Measurements from ENCODE around the gene MAN2A2. TPM values are rescaled to one million over a fixed set of nuclear protein-coding genes. Genes with fewer than 3 reads are reported as not detected.
A peak's percentile ranks its signal among the peaks of the same experiment; 100 is the strongest.

Gene MAN2A2
- total and polyA plus RNA-seq, 9 of the 15 experiments (the other 6 are each of a cell fraction or from before 2014, with no cell fraction given), result 7.3 to 151 (median 43.4) TPM

GRCh38 chr15:90934256-90934948 is 31.3 kb downstream of the MAN2A2 start:
- intact Hi-C loops (cut with micrococcal nuclease), result loop anchor here (1.0 to 10.0 kb wide), 7 partner anchors 98 to 640 kb away; no protein-coding TSS in a partner anchor
- H3K9me1 ChIP-seq (ENCODE audit: control insufficient read depth, insufficient read depth, low read length), result no peaks in the 10 kb centered on the region
- H3K4me2 ChIP-seq (ENCODE audit: insufficient read depth, low read length), result peak overlapping the region; percentile 93
- H4K20me1 ChIP-seq (replicated peaks; ENCODE audit: control insufficient read depth, insufficient read depth, low read length), result no peaks in the 10 kb centered on the region
- H3K9ac ChIP-seq (ENCODE audit: insufficient read depth in 1 of 2, low read depth in 2 of 2, low read length in 2 of 2), result peak overlapping the region; percentile 77 to 95; a peak in 3 of 4 replicates
- no peaks in the 10 kb centered on the region for H3K27me3 ChIP-seq (ENCODE audit: control insufficient read depth in 2 of 2, insufficient read depth in 2 of 2, low read length in 2 of 2)
- WGBS (ENCODE audit: insufficient coverage, low coverage, missing lambda C conversion rate), result 3% methylated on average over 19 of the region's 19 CpGs
- peaks cover 41 to 64% of the 10 kb centered on the region in 2 experiments for H3K4me1 ChIP-seq (replicated peaks in 1 of 2; ENCODE audit: control insufficient read depth in 2 of 2, insufficient read depth in 2 of 2, low read length in 2 of 2)
- BruUV-seq (replicated peaks), result no TSS peak
- H3K36me3 ChIP-seq (ENCODE audit: control insufficient read depth, insufficient read depth, low read length), result peaks cover 32% of the 10 kb centered on the region
- H3K27ac ChIP-seq (ENCODE audit: extremely low read depth, low read depth, low read length), result peak overlapping the region; percentile 65
- POLR2A ChIA-PET, result interaction anchor here (0.5 to 6.7 kb wide), 14 partner anchors 9 to 320 kb away, joined by 3 to 70 read pairs (median 6); partner anchors contain the start of genes MAN2A2 and RCCD1
- CTCF ChIA-PET (ENCODE audit: low intra/inter-chr PET ratio), result interaction anchor here (0.5 to 1.0 kb wide), 4 partner anchors 31 to 641 kb away, joined by 3 to 4 read pairs (median 4); no protein-coding TSS in a partner anchor
- DNase-seq (ENCODE audit: extremely low read depth in 1 of 4, low spot score in 3 of 4), result peak; percentile 75 to 93 (median 82)
- H3K79me2 ChIP-seq (ENCODE audit: control insufficient read depth, insufficient read depth, low read length), result peaks cover 46% of the 10 kb centered on the region
- no peaks in the 10 kb centered on the region for H3K9me3 ChIP-seq (replicated peaks; ENCODE audit: control insufficient read depth, insufficient read depth, low read depth, low read length)
- FAIRE-seq, result peak; percentile 48
- peak overlapping the region; percentile 80 for H3K4me3 ChIP-seq
- ATAC-seq, result peak; percentile 54
- in situ Hi-C loops (cut with MboI), result no loop called here
- H2AFZ ChIP-seq (ENCODE audit: low read depth, low read length), result peak overlapping the region; percentile 91
- TF ChIP-seq ATF1 (CRISPR knock-in tag; IDR thresholded peaks at IDR 0.05) (no peak), ATF1 (tag; IDR thresholded peaks at IDR 0.05) (no peak), SMARCE1 (IDR thresholded peaks at IDR 0.05) (no peak), CTCF (IDR thresholded peaks at IDR 0.05 in 2 of 3, conservative IDR thresholded peaks at IDR 0.05 in 1 of 3; ENCODE audit: insufficient read depth in 2 of 3, low read depth in 1 of 3, low read length in 3 of 3) (peak; percentile 91 to 95 (median 95)), DDX20 (tag; IDR thresholded peaks at IDR 0.05; ENCODE audit: low read depth) (no peak), BCL6 (CRISPR knock-in tag; IDR thresholded peaks at IDR 0.05) (no peak), EGR1 (conservative IDR thresholded peaks at IDR 0.05) (peak; percentile 90), ARID3A (IDR thresholded peaks at IDR 0.05; ENCODE audit: borderline replicate concordance, low read depth, low read length) (no peak), HCFC1 (IDR thresholded peaks at IDR 0.05; ENCODE audit: low read depth, low read length) (peak; percentile 27; the same call in 1 of the 2 replicates), ZNF197 (CRISPR knock-in tag; IDR thresholded peaks at IDR 0.05; ENCODE audit: low read depth) (no peak)
